Left lung (tissue), 10 donors: ENCODE measurements around the gene HOXA3. TPM values are rescaled to one million over a fixed set of nuclear protein-coding genes. Genes with fewer than 3 reads are reported as not detected.

ENCODE experiments used
- ATAC-seq: fragments of 200-7000 bp; cut with Tn5 transposase; one replicate; pipeline ENCODE4 v1.9.1; 2020; ENCODE audit warnings: moderate library complexity
- DNase-seq, 4 donors: peaks; one replicate each; pipeline ENCODE4 v3.0.0-alpha.2; 2013 to 2020
- H3K27ac ChIP-seq, 2 donors: fragments of 200-600 bp; sonication (generic) in 1 of 2; one replicate each; pipeline versions ENCODE4 v1.5.0 to v1.8.0; 2020 to 2021
- H3K27me3 ChIP-seq, 2 donors: fragments of 200-600 bp; sonication (generic) in 1 of 2; one replicate each; pipeline versions ENCODE4 v1.5.0 to v1.8.0; 2020 to 2021
- H3K36me3 ChIP-seq, 2 donors: fragments of 200-600 bp; sonication (generic) in 1 of 2; one replicate each; pipeline versions ENCODE4 v1.5.0 to v1.8.0; 2020 to 2021
- H3K4me1 ChIP-seq, 2 donors: fragments of 200-600 bp; one replicate each; pipeline ENCODE4 v1.8.0; 2021
- H3K4me3 ChIP-seq, 2 donors: fragments of 200-600 bp; sonication (generic) in 1 of 2; one replicate each; pipeline versions ENCODE4 v1.5.0 to v1.8.0; 2020 to 2021; ENCODE audit warnings: mild to moderate bottlenecking in 1 of 2
- H3K9me3 ChIP-seq, 2 donors: fragments of 200-600 bp; sonication (generic) in 1 of 2; one replicate each; pipeline versions ENCODE4 v1.5.0 to v1.8.0; 2020 to 2021
- CTCF ChIP-seq, 2 donors: fragments of 200-600 bp; sonication (generic) in 1 of 2; IDR thresholded peaks; one replicate each; pipeline versions ENCODE4 v1.5.0 to v1.8.0; 2021; ENCODE audit warnings: antibody characterized with exemption in 2 of 2
- intact Hi-C, 2 donors: fragments of 100-400 bp; cut with DNase I; formaldehyde crosslinking; loops; one replicate each; pipeline versions ENCODE4 v1.11.2 to v1.14.2; 2022
- polyA plus RNA-seq, 6 donors: library from polyadenylated mRNA; unstranded; fragments of 120-200 nt; gene quantifications; one replicate each; pipeline ENCODE4 v1.2.1, GENCODE V29; 2013; ENCODE audit not compliant: insufficient read length in 6 of 6
- total RNA-seq, 2 donors: library from RNA; stranded (reverse); fragmentation: NEBNext Ultra II Directional; extraction: Animal tissue kit (Norgen Biotek cat#: 25700); gene quantifications; one replicate each; pipeline ENCODE4 v1.2.1, GENCODE V29; 2021
- donor health status: DM: no; HTN: yes; CAD: no.
- donor health status: DM: no; HTN: no; CAD: no.

HOXA3 gene
- total and polyA plus RNA-seq, 8 donors: 5.7 to 49.6 (median 39.6) TPM

- H3K36me3 ChIP-seq: no peaks in the 10 kb centered on the region
- ATAC-seq (peak; percentile 9), DNase-seq (peak in 2 of 4 donors; percentile 49 to 77)
- intact Hi-C loops: no loop called here
- H3K4me3 ChIP-seq: peak overlapping the region; percentile 7 to 22
- peaks cover 25 to 81% of the 10 kb centered on the region in 2 donors for H3K27me3 ChIP-seq
- peak overlapping the region; percentile 82 to 90 for H3K27ac ChIP-seq
- H3K9me3 ChIP-seq: no peaks in the 10 kb centered on the region
- peaks cover 10 to 23% of the 10 kb centered on the region in 2 donors for H3K4me1 ChIP-seq
- TF ChIP-seq CTCF (IDR thresholded peaks at IDR 0.05): no peak
These were observed 44.7 kb downstream of the HOXA3 start for GRCh38 chr7:27107391-27108381.

GRCh38 chr7:27106901-27107240, 45.5 kb downstream of the HOXA3 start:
- H3K27ac ChIP-seq: peak overlapping the region; percentile 82 to 90
- peaks cover 31 to 89% of the 10 kb centered on the region in 2 donors for H3K27me3 ChIP-seq
- no peaks in the 10 kb centered on the region for H3K9me3 ChIP-seq
- H3K4me1 ChIP-seq: peaks cover 10 to 32% of the 10 kb centered on the region in 2 donors
- ATAC-seq: no peak
- intact Hi-C loops: no loop called here
- no peaks in the 10 kb centered on the region for H3K36me3 ChIP-seq
- no peak for TF ChIP-seq CTCF (IDR thresholded peaks at IDR 0.05)
- no peak for DNase-seq
- H3K4me3 ChIP-seq: peak overlapping the region; percentile 7 to 22

GRCh38 chr7:27106181-27106900, 46.0 kb downstream of the HOXA3 start:
- H3K27ac ChIP-seq: peak overlapping the region; percentile 82 to 90
- no peak for ATAC-seq
- H3K4me1 ChIP-seq: peaks cover 10 to 37% of the 10 kb centered on the region in 2 donors
- intact Hi-C loops: no loop called here
- peaks cover 32 to 91% of the 10 kb centered on the region in 2 donors for H3K27me3 ChIP-seq
- DNase-seq: peak in 3 of 4 donors; percentile 36 to 77 (median 66)
- peak overlapping the region; percentile 7 to 22 for H3K4me3 ChIP-seq
- no peak for TF ChIP-seq CTCF (IDR thresholded peaks at IDR 0.05)
- H3K9me3 ChIP-seq: no peaks in the 10 kb centered on the region
- H3K36me3 ChIP-seq: no peaks in the 10 kb centered on the region

GRCh38 chr7:27105301-27106031, 46.9 kb downstream of the HOXA3 start:
- H3K27ac ChIP-seq: peak overlapping the region; percentile 82 to 90
- H3K36me3 ChIP-seq: peaks cover 0 to 5% of the 10 kb centered on the region in 2 donors
- TF ChIP-seq CTCF (IDR thresholded peaks at IDR 0.05): no peak
- H3K9me3 ChIP-seq: no peaks in the 10 kb centered on the region
- H3K4me1 ChIP-seq: peaks cover 10 to 39% of the 10 kb centered on the region in 2 donors
- peaks cover 32 to 92% of the 10 kb centered on the region in 2 donors for H3K27me3 ChIP-seq
- peak in 2 of 4 donors; percentile 30 to 44 for DNase-seq
- ATAC-seq: no peak
- H3K4me3 ChIP-seq: no peak overlapping the region
- intact Hi-C loops: no loop called here
